ENCODE results near the gene CNNM4. TPM values are rescaled to one million over a fixed set of nuclear protein-coding genes. Genes with fewer than 3 reads are reported as not detected.

Gene CNNM4
- total RNA-seq, 2 donors from 2014 or later, result 8.7 to 8.9 TPM

- DNase-seq (ENCODE audit: low spot score in 2 of 2), result no peak
- H3K36me3 Mint-ChIP-seq, result peaks cover 0 to 4% of the 10 kb centered on the region in 2 donors
- H3K9me3 Mint-ChIP-seq, result no peaks in the 10 kb centered on the region
- no peak for ATAC-seq
- no peak overlapping the region for H3K27ac Mint-ChIP-seq
These were observed 86.9 kb downstream of the CNNM4 start for GRCh38 chr2:96847586-96847985.

- Mint-ChIP-seq H3K9me3 (no peaks in the 10 kb centered on the region), H3K27ac (peak overlapping the region in 1 of 2 donors; percentile 50), H3K36me3 (peaks cover 0 to 4% of the 10 kb centered on the region in 2 donors)
- DNase-seq (ENCODE audit: low spot score in 2 of 2) (no peak), ATAC-seq (no peak)
These were observed 87.6 kb downstream of the CNNM4 start for GRCh38 chr2:96848264-96848663.

- Mint-ChIP-seq H3K9me3 (no peaks in the 10 kb centered on the region), H3K36me3 (peaks cover 0 to 4% of the 10 kb centered on the region in 2 donors), H3K27ac (no peak overlapping the region)
- ATAC-seq, result no peak
- DNase-seq (ENCODE audit: low spot score in 2 of 2), result no peak
These were observed 92.0 kb downstream of the CNNM4 start for GRCh38 chr2:96852667-96853066.

GRCh38 chr2:96853321-96853720 lies 92.6 kb downstream of the CNNM4 start:
- Mint-ChIP-seq H3K9me3 (no peaks in the 10 kb centered on the region), H3K36me3 (peaks cover 0 to 4% of the 10 kb centered on the region in 2 donors), H3K27ac (no peak overlapping the region)

GRCh38 chr2:96856776-96857666 lies 96.3 kb downstream of the CNNM4 start:
- DNase-seq (ENCODE audit: low spot score in 2 of 2), result peak in 1 of 2 donors; percentile 30
- Mint-ChIP-seq H3K36me3 (no peaks in the 10 kb centered on the region), H3K27ac (peak overlapping the region; percentile 77 to 87), H3K9me3 (no peaks in the 10 kb centered on the region)
- ATAC-seq, result peak; percentile 0 to 4

More at GRCh38 chr2:96853321-96853720, 92.6 kb downstream of the CNNM4 start:
- DNase-seq (ENCODE audit: low spot score in 2 of 2) (no peak), ATAC-seq (no peak)

- DNase-seq (ENCODE audit: low spot score in 2 of 2) (peak; percentile 98 to 99), ATAC-seq (peak; percentile 94 to 95)
- no peaks in the 10 kb centered on the region for H3K36me3 Mint-ChIP-seq
- no peaks in the 10 kb centered on the region for H3K9me3 Mint-ChIP-seq
- H3K27ac Mint-ChIP-seq, result peak within 1 kb of the TSS; percentile 82 to 87
These were observed 97.1 kb downstream of the CNNM4 start, which contains the start of gene ANKRD39 for GRCh38 chr2:96857667-96858372. Gene ANKRD39, minus strand, starts transcription at chr2:96858016. Its CDS starts 29 bp downstream, at chr2:96857987.

- no peak for ATAC-seq
- no peak for DNase-seq (ENCODE audit: low spot score in 2 of 2)
- Mint-ChIP-seq H3K36me3 (no peaks in the 10 kb centered on the region), H3K9me3 (no peaks in the 10 kb centered on the region), H3K27ac (no peak overlapping the region)
These were observed 98.5 kb downstream of the CNNM4 start for GRCh38 chr2:96859099-96859649.

GRCh38 chr2:96859681-96860064 lies 99.0 kb downstream of the CNNM4 start:
- H3K9me3 Mint-ChIP-seq, result no peaks in the 10 kb centered on the region
- no peak overlapping the region for H3K27ac Mint-ChIP-seq
- ATAC-seq, result no peak
- DNase-seq (ENCODE audit: low spot score in 2 of 2), result no peak
- H3K36me3 Mint-ChIP-seq, result no peaks in the 10 kb centered on the region

- no peak overlapping the region for H3K27ac Mint-ChIP-seq
- DNase-seq (ENCODE audit: low spot score in 2 of 2) (no peak), ATAC-seq (no peak)
- H3K36me3 Mint-ChIP-seq, result no peaks in the 10 kb centered on the region
- no peaks in the 10 kb centered on the region for H3K9me3 Mint-ChIP-seq
These were observed 99.6 kb downstream of the CNNM4 start for GRCh38 chr2:96860065-96861029.

GRCh38 chr2:96861074-96861473 lies 100.4 kb downstream of the CNNM4 start:
- DNase-seq (ENCODE audit: low spot score in 2 of 2), result no peak
- no peak overlapping the region for H3K27ac Mint-ChIP-seq
- no peaks in the 10 kb centered on the region for H3K36me3 Mint-ChIP-seq
- no peak for ATAC-seq
- no peaks in the 10 kb centered on the region for H3K9me3 Mint-ChIP-seq

Other genes with a start within 250 kb of the CNNM4 start
- 100 to 1,000 TPM in 1 of 2 donors, 10 to 100 TPM in 1; 51.5 to 348 TPM for gene ARID5A, start 224.2 kb upstream of the CNNM4 start, total RNA-seq
- gene KANSL3, start 122.6 kb upstream of the CNNM4 start, total RNA-seq, result 10 to 100 TPM; 51.4 to 53.6 TPM
- gene FER1L5, start 118.1 kb upstream of the CNNM4 start, total RNA-seq, result not detected
- gene LMAN2L, start 20.8 kb upstream of the CNNM4 start, total RNA-seq, result 1 to 10 TPM; 5.1 to 6.3 TPM
- gene CNNM3, start 55.4 kb downstream of the CNNM4 start, total RNA-seq, result 10 to 100 TPM; 15.0 to 18.8 TPM
- 1 to 10 TPM; 3.7 to 6.8 TPM for gene ANKRD23, start 83.1 kb downstream of the CNNM4 start, total RNA-seq
- gene ANKRD39, start 97.1 kb downstream of the CNNM4 start, total RNA-seq, result 10 to 100 TPM; 23.8 to 39.2 TPM
- 10 to 100 TPM in 1 of 2 donors, 1 to 10 TPM in 1; 6.8 to 10.8 TPM for gene SEMA4C, start 109.2 kb downstream of the CNNM4 start, total RNA-seq
- gene FAM178B, start 225.7 kb downstream of the CNNM4 start, total RNA-seq, result under 1 TPM; 0.31 to 0.43 TPM

All from activated naive CD4-positive, alpha-beta T cell treated with anti-CD3 and anti-CD28 coated beads, Interleukin-2, amount 50 U/mL, for 72 hours (primary cell).